Effector memory CD8-positive, alpha-beta T cell (primary cell): Measurements from ENCODE around the gene GPR15LG.
A peak's percentile ranks its signal among the peaks of the same experiment; 100 is the strongest.

Source experiments
- ATAC-seq: fragments of 150-1000 bp; cut with Tn5 transposase; replicated peaks from 2 replicates; pipeline ENCODE4 v1.10.0; 2021; ENCODE audit warnings: mild to moderate bottlenecking, moderate library complexity
- DNase-seq, 3 experiments: peaks; one replicate each; pipeline ENCODE4 v3.0.0; 2021
- H3K27ac Mint-ChIP-seq, 2 donors: one replicate each; pipeline ENCODE4 v1.8.0; 2022; ENCODE audit warnings: mild to moderate bottlenecking in 2 of 2, mixed read lengths in 2 of 2, moderate library complexity in 2 of 2
- H3K27me3 Mint-ChIP-seq, 2 donors: one replicate each; pipeline ENCODE4 v1.8.0; 2022; ENCODE audit warnings: mixed read lengths in 2 of 2
- H3K36me3 Mint-ChIP-seq: one replicate; pipeline ENCODE4 v1.8.0; 2022; ENCODE audit warnings: mild to moderate bottlenecking, moderate library complexity, mixed read lengths; ENCODE audit not compliant: insufficient read depth
- H3K4me1 Mint-ChIP-seq, 2 donors: one replicate each; pipeline ENCODE4 v1.8.0; 2022; ENCODE audit warnings: low read depth in 2 of 2, mixed read lengths in 2 of 2
- H3K4me3 Mint-ChIP-seq, 2 donors: one replicate each; pipeline ENCODE4 v1.8.0; 2022; ENCODE audit warnings: mild to moderate bottlenecking in 2 of 2, mixed read lengths in 2 of 2, moderate library complexity in 2 of 2
- H3K9me3 Mint-ChIP-seq, 2 donors: one replicate each; pipeline ENCODE4 v1.8.0; 2022; ENCODE audit warnings: mixed read lengths in 2 of 2

Gene GPR15LG

GRCh38 chr10:84216834-84217233 lies 43.2 kb downstream of the GPR15LG start:
- H3K27me3 Mint-ChIP-seq, result peaks cover 1 to 14% of the 10 kb centered on the region in 2 donors
- no peaks in the 10 kb centered on the region for H3K36me3 Mint-ChIP-seq
- no peaks in the 10 kb centered on the region for H3K4me1 Mint-ChIP-seq
- H3K27ac Mint-ChIP-seq, result no peak overlapping the region
- H3K9me3 Mint-ChIP-seq, result peaks cover 0 to 3% of the 10 kb centered on the region in 2 donors
- ATAC-seq (no peak), DNase-seq (no peak)
- H3K4me3 Mint-ChIP-seq, result no peak overlapping the region

GRCh38 chr10:84217746-84218145 lies 44.1 kb downstream of the GPR15LG start:
- Mint-ChIP-seq H3K27ac (no peak overlapping the region), H3K9me3 (peaks cover 0 to 3% of the 10 kb centered on the region in 2 donors), H3K27me3 (peaks cover 8 to 23% of the 10 kb centered on the region in 2 donors), H3K4me3 (no peak overlapping the region), H3K36me3 (no peaks in the 10 kb centered on the region), H3K4me1 (no peaks in the 10 kb centered on the region)
- no peak for ATAC-seq
- no peak for DNase-seq

GRCh38 chr10:84221916-84222315 lies 48.3 kb downstream of the GPR15LG start:
- peaks cover 0 to 3% of the 10 kb centered on the region in 2 donors for H3K9me3 Mint-ChIP-seq
- H3K4me1 Mint-ChIP-seq, result no peaks in the 10 kb centered on the region
- DNase-seq (no peak), ATAC-seq (no peak)
- H3K4me3 Mint-ChIP-seq, result no peak overlapping the region
- H3K36me3 Mint-ChIP-seq, result no peaks in the 10 kb centered on the region
- H3K27ac Mint-ChIP-seq, result no peak overlapping the region
- peaks cover 28 to 58% of the 10 kb centered on the region in 2 donors for H3K27me3 Mint-ChIP-seq

- no peaks in the 10 kb centered on the region for H3K9me3 Mint-ChIP-seq
- H3K4me3 Mint-ChIP-seq, result no peak overlapping the region
- ATAC-seq (no peak), DNase-seq (no peak)
- no peak overlapping the region for H3K27ac Mint-ChIP-seq
- H3K27me3 Mint-ChIP-seq, result peaks cover 50 to 84% of the 10 kb centered on the region in 2 donors
- no peaks in the 10 kb centered on the region for H3K4me1 Mint-ChIP-seq
- H3K36me3 Mint-ChIP-seq, result no peaks in the 10 kb centered on the region
Measured at GRCh38 chr10:84224411-84225028, 50.9 kb downstream of the GPR15LG start.

GRCh38 chr10:84225427-84226173 lies 52.0 kb downstream of the GPR15LG start, which contains the start of gene LRIT2:
Gene LRIT2, minus strand, starts transcription at chr10:84225544. Its CDS starts 24 bp downstream, at chr10:84225520.
- Mint-ChIP-seq H3K4me3 (no peak within 1 kb of the TSS), H3K27me3 (peaks cover 52 to 84% of the 10 kb centered on the region in 2 donors), H3K36me3 (no peaks in the 10 kb centered on the region), H3K9me3 (no peaks in the 10 kb centered on the region), H3K27ac (no peak within 1 kb of the TSS), H3K4me1 (no peaks in the 10 kb centered on the region)
- ATAC-seq (no peak), DNase-seq (no peak)

GRCh38 chr10:84226616-84227015 lies 53.0 kb downstream of the GPR15LG start:
- no peak overlapping the region for H3K4me3 Mint-ChIP-seq
- no peaks in the 10 kb centered on the region for H3K9me3 Mint-ChIP-seq
- ATAC-seq (no peak), DNase-seq (no peak)
- peaks cover 52 to 85% of the 10 kb centered on the region in 2 donors for H3K27me3 Mint-ChIP-seq
- no peaks in the 10 kb centered on the region for H3K36me3 Mint-ChIP-seq
- no peak overlapping the region for H3K27ac Mint-ChIP-seq
- H3K4me1 Mint-ChIP-seq, result no peaks in the 10 kb centered on the region

- ATAC-seq (no peak), DNase-seq (no peak)
- Mint-ChIP-seq H3K4me1 (no peaks in the 10 kb centered on the region), H3K36me3 (no peaks in the 10 kb centered on the region), H3K27ac (no peak overlapping the region), H3K9me3 (no peaks in the 10 kb centered on the region), H3K4me3 (no peak overlapping the region), H3K27me3 (peaks cover 49 to 85% of the 10 kb centered on the region in 2 donors)
Measured at GRCh38 chr10:84227810-84228209, 54.2 kb downstream of the GPR15LG start.

- Mint-ChIP-seq H3K27me3 (peaks cover 56 to 85% of the 10 kb centered on the region in 2 donors), H3K36me3 (no peaks in the 10 kb centered on the region), H3K4me1 (no peaks in the 10 kb centered on the region), H3K4me3 (no peak overlapping the region), H3K9me3 (no peaks in the 10 kb centered on the region), H3K27ac (no peak overlapping the region)
- DNase-seq, result no peak
- no peak for ATAC-seq
Measured at GRCh38 chr10:84230359-84230758, 56.8 kb downstream of the GPR15LG start.

GRCh38 chr10:84232376-84232775 lies 58.8 kb downstream of the GPR15LG start:
- H3K27me3 Mint-ChIP-seq, result peaks cover 57 to 86% of the 10 kb centered on the region in 2 donors
- no peak overlapping the region for H3K27ac Mint-ChIP-seq
- no peak overlapping the region for H3K4me3 Mint-ChIP-seq
- no peak for ATAC-seq
- no peaks in the 10 kb centered on the region for H3K9me3 Mint-ChIP-seq
- DNase-seq, result no peak
- H3K4me1 Mint-ChIP-seq, result no peaks in the 10 kb centered on the region
- H3K36me3 Mint-ChIP-seq, result no peaks in the 10 kb centered on the region

GRCh38 chr10:84233940-84234339 lies 60.3 kb downstream of the GPR15LG start:
- no peaks in the 10 kb centered on the region for H3K4me1 Mint-ChIP-seq
- peak overlapping the region in 1 of 2 donors; percentile 25 for H3K27ac Mint-ChIP-seq
- H3K27me3 Mint-ChIP-seq, result peaks cover 51 to 85% of the 10 kb centered on the region in 2 donors
- ATAC-seq, result no peak
- DNase-seq, result no peak
- H3K36me3 Mint-ChIP-seq, result no peaks in the 10 kb centered on the region
- no peaks in the 10 kb centered on the region for H3K9me3 Mint-ChIP-seq
- no peak overlapping the region for H3K4me3 Mint-ChIP-seq

- Mint-ChIP-seq H3K27me3 (peaks cover 50 to 85% of the 10 kb centered on the region in 2 donors), H3K4me3 (no peak overlapping the region), H3K27ac (peak overlapping the region in 1 of 2 donors; percentile 25), H3K9me3 (no peaks in the 10 kb centered on the region), H3K36me3 (no peaks in the 10 kb centered on the region), H3K4me1 (no peaks in the 10 kb centered on the region)
- DNase-seq (no peak), ATAC-seq (no peak)
Measured at GRCh38 chr10:84234479-84234878, 60.9 kb downstream of the GPR15LG start.
